Activated T-helper 1 cell treated with Interleukin-2 at 50 U/mL for 16 hours (primary cell): ENCODE measurements around the gene A1BG.
"Not testable (repeated sequence)": the region's sequence is repeated elsewhere in the genome, so short reads cannot be mapped to it uniquely, and the experiment has no call there.

Source experiments
- DNase-seq: peaks from one replicate; pipeline ENCODE4 v3.0.0-alpha.2; 2020; ENCODE audit warnings: low read depth

Gene A1BG

DNA sequence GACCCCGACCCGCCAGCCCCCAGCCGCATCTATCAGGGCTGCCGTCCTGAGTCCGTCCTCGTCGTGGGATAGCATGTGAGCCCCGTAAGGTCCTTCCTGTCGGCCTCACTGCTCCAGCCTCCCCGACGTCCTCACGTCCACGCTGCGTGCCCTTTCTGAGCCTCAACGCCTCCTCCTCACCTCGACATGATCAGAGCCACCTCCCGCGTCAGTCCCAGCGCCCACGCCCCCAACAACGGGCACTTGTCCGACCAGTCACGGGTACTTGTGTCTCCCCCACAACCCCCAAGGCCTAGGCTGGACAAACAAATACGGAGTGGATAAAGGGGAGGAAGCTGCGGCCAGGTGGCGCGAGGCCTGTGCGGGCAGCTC is 8.6 kb upstream of the A1BG start:
- no peak for DNase-seq

DNA sequence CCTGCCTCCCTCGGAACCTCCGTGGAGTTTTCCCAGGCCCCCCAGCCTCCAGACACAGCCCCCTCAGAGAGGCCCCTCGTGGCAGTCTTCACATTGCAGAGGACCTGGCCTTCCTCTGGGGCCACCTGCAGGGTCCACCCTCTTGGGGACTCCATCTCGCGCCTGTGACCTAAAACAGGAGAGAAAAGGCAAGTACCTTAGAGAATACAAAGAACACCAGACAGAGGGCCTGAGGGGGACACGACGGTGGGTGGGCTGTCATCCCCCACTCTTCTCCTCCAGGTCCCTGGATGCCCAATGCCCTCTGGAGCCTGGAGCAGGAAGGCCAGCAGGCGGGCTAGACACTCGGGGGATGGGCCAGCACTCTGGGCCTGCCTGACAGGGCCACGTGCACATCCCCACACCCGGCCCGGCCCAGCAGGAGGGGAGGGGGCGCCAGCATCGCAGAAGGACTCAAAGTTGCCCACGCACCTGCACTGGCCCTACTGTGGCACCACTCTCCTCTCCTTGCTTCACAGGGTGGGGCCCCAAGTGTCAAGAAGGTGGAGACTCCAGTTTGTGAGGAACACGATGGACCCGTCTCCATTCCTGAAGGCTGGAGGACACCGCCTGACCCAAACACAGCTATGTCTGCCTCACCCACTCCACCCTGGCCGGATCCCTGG is 4.3 kb upstream of the A1BG start:
- no peak for DNase-seq

DNA sequence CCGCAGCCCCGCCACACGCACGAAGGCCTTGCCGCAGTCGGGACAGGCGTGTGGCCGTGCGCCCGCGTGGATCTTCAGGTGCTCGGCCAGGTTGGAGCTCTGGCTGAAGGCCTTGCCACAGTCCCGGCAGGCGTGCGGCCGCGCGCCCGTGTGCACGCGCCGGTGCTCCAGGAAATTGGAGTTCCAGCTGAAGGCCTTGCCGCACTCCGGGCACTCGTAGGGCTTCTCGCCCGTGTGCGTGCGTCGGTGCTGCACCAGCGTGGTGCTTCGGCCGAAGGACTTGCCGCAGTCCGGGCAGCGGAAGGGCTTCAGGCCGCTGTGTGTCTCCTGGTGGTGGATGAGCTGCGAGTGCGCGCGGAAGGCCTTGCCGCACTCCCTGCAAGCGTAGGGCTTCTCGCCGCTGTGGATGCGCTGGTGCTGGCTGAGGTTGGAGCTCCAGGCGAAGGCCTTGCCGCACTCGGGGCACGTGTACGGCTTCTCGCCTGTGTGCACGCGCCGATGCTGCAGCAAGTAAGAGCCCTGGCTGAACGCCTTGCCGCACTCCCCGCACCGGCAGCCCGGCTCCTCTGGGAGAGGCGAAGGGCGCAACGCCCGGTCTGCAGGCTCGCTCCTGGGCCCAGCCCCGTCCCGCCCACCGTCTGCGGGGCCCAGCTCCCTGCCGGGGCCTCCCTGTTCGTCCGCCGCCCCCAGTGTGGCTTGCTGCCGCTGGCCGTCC is 3.6 kb upstream of the A1BG start:
- DNase-seq: no peak

DNA sequence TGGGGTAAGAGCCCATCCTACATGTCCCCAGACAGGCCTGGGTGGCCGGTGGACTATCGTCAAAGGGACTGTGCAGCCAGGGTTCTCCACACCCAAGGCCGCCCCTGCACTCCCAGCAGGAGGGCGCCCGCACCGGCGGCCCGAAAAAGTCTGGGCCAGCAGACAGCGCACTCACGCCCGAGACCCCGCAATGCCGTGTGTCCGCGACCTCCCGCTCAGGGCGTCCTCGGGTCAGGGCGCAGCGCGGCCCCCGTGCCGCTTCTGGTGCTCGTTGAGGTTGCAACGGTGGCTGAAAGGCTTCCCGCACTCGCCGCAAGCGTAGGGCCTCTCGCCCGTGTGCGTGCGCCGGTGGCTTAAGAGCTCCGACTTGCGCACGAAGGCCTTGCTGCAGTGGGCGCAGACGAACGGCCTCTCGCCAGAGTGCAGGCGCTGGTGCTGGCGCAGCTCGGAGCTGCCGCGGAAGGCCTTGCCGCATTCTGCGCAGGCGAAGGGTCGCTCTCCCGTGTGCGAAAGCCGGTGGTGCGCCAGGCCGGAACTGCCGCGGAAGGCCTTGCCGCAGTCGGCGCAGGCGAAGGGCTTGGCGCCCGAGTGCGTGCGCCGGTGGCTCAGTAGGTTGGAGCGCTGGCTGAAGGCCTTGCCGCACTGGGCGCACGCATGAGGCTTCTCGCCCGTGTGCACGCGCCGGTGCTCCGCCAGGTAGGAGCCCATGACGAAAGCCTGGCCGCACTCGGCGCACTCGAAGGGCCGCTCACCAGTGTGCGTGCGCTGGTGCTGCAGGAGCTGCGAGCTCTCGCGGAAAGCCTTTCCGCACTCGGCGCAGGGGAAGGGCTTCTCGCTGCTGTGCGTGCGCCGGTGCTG is 2.8 kb upstream of the A1BG start:
- no peak for DNase-seq

DNA sequence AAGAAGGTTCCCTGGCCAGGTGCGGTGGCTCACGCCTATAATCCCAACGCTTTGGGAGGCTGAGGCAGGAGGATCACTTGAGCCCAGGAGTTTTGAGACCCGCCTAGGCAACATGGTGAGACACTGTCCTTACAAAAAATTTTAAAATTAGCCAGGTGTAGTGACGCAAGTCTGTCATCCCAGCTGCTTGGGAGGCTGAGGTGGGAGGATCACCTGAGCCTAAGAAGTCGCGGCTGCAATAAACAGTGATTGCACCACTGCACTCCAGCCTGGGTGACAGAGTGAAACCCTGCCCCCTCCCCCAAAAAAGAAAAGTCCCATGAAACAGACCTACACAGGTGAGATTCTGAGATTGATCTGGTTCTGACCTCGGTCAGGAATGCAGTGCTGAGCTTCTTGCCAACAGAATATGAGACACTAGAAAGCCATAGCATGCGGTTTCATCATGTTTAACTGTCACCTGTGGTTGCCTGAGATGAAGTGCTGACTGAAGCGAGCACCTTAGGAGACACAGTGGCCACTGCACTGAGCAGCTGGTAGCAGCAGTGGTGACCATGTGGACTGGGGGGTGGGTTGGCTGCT is 2.0 kb upstream of the A1BG start:
- DNase-seq: no peak

DNA sequence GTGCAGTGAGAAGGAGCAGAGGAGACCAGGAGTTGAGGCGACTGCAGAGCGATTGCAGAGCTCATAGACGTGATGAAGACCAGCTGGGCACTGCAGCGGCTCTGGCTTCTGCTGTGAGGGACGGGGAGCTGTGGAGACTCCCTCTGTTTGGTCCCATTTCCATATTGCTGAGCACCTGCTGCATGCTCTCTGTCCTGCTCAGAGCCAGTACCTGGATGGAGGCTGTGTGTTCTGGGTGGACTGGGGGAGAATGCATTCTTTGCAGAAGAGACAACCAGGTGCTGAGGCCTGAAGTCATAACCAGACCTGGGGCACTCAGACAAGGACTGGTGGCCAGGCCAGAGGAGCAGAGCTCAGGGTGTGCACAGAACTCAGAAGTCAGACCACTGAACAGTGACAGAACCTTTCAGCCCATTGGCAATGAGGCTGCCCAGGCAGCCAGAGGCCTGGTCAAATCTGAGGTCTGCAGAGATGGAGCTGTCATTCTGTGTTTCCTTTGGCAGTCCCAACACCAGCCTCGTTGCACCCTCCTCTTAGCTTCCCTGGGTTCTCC is 1.3 kb upstream of the A1BG start:
- no peak for DNase-seq

DNA sequence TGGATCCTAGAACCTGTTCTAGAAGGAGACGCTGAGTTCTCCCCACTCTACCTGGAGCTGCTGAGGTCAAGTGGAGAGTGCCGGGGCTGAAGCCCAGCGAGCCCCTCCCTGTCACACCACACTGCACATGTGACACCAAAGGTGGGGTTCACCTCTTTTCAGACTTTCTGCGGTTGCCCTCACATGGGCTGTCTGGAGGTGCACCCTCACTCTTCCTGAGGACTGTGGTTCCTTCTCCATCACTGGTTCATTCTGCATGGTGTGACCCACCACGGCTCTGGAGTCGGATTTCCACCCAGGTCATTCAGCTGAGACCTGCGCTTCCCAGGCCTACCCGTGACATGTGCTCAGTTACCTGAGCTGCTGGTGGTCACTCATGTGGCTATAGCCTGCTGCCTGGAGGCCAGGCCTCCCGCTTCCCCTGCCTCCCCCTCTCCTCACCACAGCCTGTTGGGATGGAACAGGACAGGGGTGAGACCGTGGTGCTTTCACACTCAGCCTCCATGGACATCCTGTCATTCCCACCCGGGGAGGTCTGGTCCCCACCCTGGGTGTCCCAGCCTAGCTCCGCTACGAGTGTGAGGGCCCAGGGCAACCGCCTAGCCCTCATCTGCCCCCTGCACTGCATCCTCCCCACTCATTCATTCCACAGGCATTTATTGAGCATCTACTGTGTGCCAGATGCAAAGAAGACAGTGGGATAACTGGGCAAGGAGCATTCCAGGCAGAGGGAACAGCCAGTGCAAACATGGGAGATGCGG is 605 bp upstream of the A1BG start:
- no peak for DNase-seq

DNA sequence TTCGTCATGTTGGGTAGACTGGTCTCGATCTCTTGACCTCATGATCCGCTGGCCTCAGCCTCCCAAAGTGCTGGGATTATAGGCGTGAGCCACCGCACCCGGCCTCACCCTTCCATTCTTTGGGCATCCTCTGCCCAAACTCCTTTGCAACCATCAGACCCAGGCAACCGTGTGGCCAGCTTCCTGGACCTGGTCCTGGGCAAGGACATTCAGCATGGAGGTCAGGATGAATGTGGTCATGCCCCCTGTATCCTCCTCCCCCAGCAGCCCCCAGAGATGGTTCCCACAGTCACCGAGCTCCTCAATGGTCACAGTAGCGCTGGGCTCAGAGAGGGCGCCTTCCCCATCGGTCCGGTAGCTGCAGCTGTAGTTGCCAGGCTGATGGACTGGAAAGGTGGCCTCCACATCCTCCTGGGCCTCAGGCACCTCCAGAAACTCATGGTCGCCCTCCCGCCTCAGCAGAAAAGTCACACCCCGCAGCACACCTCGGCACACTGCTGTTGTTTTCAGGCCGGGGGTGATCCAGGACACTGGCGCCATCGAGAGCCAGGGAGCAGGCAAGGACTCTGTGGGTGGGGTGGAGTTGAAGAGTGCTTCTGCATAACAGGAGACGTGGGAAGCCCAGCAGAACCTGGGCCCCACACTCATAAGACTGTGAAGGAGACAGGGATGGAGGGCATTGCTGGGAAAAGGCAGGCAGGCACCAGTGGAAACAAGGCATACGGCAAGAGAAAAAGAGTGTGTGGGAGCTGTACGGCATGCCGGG is 1.1 kb downstream of the A1BG start:
- DNase-seq: no peak

DNA sequence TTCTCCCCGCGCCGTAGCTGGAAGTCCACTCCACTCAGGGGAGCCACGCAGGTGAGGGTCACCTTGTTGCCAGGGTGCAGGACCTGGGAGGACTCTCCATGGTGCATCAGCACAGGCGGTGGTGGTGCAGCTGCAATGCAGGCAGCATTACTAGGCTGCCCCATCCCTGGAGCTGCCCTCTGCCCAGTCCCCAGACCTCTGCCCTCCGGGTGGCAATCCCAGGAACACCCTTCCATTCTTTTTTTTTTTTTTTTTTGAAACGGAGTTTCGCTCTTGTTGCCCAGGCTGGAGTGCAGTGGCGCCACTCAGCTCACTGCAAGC is 1.8 kb downstream of the A1BG start:
- DNase-seq: no peak

DNA sequence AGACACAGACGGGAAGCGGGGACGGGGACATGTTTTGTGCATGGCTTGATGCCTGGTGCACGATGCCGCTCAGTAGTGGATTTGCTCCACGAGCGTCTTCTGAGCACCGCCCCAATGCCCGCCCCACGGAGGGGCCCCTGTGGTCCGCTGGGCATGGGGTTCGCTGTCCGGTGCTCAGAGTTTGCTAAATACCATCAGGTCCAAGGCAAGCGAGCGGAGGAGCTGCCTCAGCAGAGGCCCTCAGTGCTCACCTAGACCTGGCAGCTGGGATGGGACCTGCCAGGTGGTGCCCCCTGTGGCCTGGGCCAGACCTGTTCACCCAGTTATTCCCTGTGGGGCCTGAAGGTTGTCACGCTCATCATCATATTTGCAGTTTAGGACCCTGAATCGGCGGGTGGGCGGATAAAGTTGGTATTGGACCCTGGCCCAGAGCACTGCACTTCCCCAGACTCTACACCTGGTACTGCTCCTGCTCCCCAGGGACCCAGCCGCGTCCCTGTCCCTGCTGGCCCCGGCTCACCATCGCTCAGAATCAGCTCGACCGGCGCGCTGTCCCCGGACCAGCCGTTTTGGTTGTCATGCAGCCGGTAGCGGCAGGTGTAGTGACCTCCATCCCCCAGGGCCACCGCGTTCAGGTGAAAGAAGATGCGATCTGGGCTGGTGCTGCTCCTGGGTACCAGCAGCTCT is 2.3 kb downstream of the A1BG start:
- no peak for DNase-seq

DNA sequence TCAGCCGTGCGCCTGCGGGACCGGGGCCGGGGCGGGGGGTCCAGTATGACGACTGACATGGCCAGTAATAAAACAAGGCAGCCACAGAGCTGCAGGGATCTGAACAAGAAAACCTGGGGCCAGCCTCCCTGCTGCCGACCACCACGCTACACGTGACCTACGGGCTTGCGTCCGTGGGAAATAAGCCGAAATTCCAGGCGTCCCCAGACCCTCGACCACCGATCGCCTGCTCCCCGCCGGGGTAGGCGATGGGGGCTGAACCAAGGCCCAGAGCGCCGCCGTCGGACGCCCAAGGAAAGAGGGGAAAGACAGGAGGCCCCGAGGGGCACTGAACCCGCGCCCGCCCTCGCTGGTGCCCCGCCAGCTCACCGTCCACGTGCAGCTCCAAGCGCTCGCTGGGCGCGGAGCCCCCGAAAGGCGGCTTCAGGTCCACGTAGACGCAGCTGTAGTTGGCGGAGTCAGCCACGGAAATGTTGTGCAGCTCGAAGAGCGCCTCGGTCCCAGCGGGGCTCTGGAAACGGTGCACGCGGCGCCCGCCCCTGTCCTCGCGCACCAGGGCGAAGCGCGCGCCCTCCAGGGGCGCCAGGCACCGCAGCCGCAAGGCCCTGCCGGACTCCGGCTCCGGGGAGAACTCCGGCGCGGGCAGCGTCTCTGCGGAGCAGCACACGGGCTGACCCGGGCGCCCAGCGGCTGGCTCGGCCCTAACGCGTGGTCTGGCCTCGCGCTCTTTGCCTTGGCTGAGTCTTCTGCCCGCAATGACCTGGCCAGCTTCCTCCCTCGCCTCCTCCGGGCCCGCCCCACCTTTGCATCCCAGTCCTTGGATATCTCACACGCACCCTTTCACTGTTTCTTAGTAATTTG is 3.1 kb downstream of the A1BG start:
- no peak for DNase-seq

DNA sequence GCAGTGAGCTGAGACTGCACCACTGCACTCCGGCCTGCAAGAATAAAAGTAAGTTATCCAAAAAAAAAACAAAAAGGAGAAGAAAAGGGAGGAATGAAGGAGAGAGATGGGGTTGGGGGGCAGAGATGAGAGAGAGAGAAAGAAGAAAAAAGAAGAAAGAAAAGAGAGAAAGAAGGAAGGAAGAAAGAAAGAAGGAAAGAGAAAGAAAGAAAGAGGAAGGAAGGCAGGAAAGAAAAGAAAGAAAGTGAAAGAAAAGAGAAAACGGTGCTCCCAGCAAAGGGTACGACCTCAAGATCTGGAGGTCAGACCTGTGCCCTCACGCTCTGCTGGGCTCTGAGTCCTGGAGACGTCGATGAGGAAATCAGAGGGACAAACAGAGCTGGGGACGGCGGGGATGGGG is 3.7 kb downstream of the A1BG start:
- DNase-seq: no peak

DNA sequence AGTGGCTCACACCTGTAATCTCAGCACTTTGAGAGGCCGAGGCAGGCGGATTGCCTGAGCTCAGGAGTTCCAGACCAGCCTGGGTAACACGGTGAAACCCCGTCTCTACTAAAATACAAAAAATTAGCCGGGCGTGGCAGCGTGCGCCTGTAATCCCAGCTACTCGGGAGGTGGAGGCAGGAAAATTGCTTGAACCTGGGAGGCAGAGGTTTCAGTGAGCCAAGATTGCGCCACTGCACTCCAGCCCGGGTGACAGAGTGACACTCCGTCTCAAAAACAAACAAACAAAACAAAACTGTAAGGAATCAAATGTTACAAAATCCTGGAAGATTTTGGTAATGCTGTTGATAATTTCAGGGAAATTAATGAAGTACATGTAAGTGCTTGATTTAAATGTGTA is 5.2 kb downstream of the A1BG start:
- DNase-seq: not testable (repeated sequence)

DNA sequence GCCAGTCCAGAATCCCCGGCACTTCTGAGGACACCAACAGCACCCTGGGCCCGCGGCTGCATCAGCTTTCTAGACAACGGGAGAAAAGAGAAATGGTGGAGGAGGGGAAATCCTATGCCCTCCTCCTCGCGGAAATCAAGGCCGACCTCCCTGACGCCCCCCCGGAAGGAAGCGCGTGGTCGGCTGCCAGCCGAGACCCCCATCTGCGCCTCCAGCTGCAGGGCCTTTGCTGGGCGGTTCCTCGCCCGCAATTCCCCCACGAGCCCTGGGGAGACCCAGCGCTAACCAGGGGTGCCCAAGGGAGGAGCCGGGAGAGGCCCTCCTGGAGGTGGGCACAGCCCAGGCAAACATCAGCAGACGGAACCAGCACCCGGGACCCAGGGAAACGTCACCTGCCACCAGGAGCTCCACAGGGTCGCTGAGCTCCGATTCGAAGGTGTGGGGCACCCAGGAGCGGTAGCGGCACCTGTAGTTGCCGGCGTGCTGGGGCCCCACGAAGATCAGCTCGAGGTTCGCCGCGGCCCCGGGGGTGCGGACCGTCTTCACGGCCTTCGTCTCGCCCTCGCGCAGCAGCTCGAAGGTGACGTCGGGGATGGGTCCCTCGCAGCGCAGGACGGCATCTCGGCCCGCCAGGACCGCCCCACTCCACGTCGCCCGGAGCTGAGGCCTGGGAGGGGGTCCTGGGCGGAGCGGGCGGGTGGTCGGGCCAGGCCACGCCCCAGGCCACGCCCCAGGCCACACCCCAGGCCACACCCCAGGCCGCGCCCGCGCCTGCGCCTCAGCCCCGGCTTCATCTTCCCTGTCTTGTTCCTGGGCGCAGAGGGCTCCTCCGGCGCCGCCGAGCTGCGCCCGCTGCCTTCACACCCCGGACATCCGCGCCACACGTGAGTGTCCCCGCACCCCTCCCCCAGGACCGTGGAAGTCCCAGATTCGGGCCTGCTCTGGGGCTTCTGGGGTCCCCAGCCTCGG is 6.0 kb downstream of the A1BG start:
- DNase-seq: peak; percentile 49

DNA sequence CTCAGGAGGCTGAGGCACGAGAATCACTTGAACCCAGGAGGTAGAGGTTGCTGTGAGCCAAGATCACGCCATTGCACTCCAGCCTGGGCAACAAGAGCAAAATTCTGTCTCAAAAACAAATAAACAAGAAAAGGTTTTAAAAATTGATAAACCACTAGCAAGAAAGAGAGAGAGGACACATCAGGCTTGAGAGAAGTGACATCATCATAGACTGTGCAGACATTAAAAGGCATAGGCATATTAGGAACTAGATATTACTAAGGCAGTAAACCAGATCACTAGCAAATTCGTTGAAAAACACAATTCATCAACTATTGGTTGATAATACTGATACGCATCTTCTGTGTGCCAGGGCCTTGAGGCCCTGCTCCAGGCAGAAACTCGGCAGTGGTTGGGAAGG is 7.7 kb downstream of the A1BG start:
- DNase-seq: no peak

DNA sequence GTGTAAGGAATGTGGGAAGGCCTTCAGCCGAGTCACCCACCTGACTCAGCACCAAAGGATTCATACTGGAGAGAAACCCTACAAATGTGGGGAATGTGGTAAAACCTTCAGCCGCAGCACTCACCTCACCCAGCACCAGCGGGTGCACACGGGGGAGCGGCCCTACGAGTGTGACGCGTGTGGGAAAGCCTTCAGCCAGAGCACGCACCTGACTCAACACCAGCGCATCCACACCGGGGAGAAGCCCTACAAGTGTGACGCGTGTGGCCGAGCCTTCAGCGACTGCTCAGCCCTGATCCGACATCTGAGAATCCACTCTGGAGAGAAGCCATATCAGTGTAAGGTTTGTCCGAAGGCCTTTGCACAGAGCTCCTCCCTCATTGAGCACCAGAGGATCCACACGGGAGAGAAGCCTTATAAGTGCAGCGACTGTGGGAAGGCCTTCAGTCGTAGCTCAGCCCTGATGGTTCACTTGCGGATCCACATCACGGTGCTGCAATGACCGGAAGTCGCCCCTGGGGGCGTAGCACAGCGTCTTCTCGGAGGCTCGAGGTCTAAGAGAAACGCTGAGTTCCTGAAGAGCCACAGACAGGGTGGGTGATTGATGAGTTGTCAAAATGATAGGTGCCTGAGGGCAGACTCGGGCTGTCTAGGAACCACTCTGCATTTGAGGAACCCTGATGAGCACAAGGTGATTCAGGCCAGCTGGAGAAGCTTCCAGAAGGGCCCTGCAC is 14.3 kb downstream of the A1BG start:
- DNase-seq: no peak

DNA sequence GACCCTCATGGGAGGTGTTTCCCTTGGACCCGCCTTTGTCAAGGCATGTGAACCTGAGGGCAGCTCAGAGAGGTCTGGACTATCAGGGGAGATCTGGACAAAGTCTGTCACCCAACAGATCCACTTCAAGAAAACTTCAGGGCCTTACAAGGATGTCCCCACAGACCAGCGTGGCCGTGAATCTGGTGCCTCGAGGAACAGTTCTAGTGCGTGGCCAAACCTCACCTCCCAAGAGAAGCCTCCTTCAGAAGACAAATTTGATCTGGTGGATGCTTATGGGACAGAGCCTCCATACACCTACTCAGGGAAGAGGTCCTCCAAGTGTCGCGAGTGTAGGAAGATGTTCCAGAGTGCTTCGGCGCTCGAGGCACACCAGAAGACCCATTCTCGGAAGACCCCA is 15.0 kb downstream of the A1BG start:
- DNase-seq: no peak

DNA sequence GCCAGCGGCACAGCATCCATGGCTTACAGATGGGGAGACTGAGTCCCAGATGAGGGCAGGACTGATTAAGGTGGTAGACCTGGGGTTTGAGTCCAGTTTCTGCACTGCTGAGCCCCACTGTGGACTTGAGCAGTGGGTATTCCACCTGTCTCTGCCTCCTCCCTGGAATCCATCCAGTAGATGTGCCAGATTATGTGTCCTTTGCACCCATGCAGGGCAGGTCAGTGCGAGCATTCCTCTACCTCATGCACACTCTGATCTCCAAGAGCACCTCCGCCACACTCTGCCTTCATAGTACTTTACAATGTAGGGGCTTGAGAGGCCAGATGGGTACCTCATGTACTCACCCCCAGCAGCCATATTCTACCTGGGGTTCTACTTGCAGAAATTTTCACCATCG is 16.5 kb downstream of the A1BG start:
- DNase-seq: no peak
